ENCODE measurements around the gene CHST9.
"Not testable (repeated sequence)": the region's sequence is repeated elsewhere in the genome, so short reads cannot be mapped to it uniquely, and the experiment has no call there.

The CHST9 gene

GRCh38 chr18:26981360-26982082, 203.6 kb downstream of the CHST9 start:
- no peak for DNase-seq (ENCODE audit: low spot score)
- TF ChIP-seq, protein P1, sequence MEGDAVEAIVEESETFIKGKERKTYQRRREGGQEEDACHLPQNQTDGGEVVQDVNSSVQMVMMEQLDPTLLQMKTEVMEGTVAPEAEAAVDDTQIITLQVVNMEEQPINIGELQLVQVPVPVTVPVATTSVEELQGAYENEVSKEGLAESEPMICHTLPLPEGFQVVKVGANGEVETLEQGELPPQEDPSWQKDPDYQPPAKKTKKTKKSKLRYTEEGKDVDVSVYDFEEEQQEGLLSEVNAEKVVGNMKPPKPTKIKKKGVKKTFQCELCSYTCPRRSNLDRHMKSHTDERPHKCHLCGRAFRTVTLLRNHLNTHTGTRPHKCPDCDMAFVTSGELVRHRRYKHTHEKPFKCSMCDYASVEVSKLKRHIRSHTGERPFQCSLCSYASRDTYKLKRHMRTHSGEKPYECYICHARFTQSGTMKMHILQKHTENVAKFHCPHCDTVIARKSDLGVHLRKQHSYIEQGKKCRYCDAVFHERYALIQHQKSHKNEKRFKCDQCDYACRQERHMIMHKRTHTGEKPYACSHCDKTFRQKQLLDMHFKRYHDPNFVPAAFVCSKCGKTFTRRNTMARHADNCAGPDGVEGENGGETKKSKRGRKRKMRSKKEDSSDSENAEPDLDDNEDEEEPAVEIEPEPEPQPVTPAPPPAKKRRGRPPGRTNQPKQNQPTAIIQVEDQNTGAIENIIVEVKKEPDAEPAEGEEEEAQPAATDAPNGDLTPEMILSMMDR (IDR thresholded peaks at IDR 0.05; ENCODE audit: extremely low read depth, missing control alignments) = no peak

DNA sequence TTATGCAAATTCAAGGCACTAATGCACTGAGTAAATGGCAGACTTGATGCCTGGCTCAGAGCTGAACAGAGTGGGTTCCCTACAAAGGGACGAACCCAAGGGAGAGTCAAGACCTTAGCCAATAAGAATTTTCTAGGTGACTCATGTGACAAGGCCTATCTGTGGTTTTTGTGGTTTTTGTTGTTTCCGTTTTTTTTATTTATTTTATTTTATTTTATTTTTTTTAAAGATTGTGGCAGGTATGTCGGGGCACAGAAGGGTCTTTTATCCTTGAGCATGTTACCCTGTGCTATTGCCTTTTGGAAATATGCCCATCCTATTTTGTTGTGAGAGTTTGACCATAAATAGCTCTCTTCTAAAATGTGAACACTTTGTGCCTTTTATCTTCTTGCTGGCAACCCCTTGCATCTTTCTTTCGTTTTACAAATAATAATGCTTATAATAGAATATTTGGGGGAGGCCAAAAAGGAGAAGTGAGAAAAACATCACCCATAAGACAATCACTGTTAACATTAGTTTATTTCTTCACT, 206.2 kb downstream of the CHST9 start:
- TF ChIP-seq, protein P1 (IDR thresholded peaks at IDR 0.05; ENCODE audit: extremely low read depth, missing control alignments) = no peak
- peak; percentile 56 for DNase-seq (ENCODE audit: low spot score)

GRCh38 chr18:26977781-26978180, 207.3 kb downstream of the CHST9 start:
- TF ChIP-seq, protein P1 (IDR thresholded peaks at IDR 0.05; ENCODE audit: extremely low read depth, missing control alignments) = no peak
- no peak for DNase-seq (ENCODE audit: low spot score)

DNA sequence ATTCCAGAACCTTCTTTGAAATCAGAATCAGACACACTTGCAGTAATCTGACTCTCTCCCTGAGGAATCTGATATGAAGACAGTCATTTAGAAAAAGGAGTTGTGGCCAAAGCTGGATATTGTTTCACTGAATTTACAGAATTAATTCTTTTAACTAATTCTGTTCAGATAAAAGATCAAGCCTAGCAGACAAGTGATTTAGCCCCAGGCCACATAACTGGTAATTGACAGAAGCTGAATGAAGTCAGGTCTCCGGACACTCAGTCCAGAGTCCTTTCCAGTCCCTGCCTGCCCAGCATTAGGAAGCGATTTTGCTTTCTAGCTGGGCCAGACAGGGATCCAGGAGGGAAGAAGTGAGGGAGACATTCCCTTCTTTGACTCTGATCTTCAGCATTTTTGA, 208.9 kb downstream of the CHST9 start:
- TF ChIP-seq, protein P1 (IDR thresholded peaks at IDR 0.05; ENCODE audit: extremely low read depth, missing control alignments) = no peak
- no peak for DNase-seq (ENCODE audit: low spot score)

DNA sequence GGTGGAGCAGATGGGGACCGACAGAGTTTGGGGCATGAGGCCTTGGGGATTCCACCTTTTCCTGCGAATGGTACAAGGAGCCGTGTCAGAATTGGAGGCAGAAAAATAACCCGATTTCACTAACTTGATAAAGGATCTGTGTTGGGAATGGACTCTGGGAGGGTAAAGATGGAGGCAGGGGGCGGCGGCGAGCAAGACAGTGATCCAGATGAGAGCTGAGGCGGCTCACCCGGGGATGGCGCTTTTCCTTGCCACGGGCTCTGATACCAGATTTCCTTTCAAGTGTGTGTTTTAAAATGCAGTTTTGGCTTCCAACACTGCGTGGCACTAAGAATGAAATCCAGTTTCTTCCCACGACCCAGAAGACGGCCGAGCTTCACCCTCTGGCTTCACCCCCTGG, 212.6 kb downstream of the CHST9 start:
- DNase-seq (ENCODE audit: low spot score) = not testable (repeated sequence)

DNA sequence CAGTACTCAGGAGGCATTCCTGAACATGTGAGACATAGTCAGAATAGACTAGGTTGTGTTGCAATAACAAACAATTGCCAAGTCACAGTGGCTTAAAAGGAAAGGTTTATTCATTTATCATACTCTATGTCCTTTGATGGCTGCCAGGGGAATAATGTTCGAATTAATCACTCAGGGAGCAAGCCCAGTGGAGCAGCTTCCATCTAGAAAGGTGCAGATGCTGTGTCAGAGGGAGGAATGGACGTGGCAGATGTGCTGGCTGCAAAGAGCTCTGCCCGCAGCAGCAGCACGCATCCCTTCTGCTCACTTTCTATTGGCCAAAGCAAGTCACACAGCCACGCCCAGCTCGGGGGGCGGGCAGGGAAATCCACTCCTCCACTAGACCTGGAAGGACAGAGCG, 213.7 kb downstream of the CHST9 start:
- TF ChIP-seq, protein P1 (IDR thresholded peaks at IDR 0.05; ENCODE audit: extremely low read depth, missing control alignments) = no peak
- DNase-seq (ENCODE audit: low spot score) = no peak

DNA sequence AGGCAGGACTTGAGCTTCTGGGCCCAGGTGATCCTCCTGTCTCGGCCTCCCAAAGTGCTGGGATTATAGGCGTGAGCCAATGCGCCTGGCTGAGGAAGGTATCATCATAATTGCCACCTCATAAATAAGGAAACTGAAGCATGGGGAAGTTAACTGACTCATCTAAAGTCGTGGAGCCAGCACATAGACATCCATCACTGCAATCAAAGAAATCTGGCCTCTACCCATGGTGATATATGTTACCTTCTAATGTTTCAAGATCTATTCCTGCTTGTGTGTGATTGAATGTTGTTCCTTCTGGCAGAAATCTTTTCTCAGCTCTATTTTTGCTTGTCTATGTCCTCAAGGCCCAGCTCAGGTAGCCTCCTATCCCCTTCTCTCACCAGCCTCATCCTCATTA, 214.5 kb downstream of the CHST9 start:
- no peak for DNase-seq (ENCODE audit: low spot score)
- TF ChIP-seq, protein P1 (IDR thresholded peaks at IDR 0.05; ENCODE audit: extremely low read depth, missing control alignments) = no peak

DNA sequence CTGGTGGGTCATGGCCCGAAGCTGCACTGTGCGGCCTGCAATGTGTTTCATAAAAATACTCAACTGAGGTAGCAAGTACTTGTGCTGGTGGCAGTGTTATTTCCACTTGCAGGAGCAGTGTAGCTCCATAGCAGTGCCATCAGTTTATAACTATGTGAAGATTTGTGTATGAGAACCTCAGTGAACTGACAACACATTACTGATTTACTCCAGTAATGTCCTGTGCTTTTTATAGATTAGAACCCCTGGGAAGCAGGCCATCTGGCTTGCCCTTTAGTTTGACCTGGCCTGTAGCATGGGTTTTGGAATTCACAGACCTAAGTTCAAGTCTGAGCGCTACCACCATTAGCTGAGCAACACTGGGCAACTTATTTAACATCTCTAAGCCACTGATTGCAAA, 219.9 kb downstream of the CHST9 start:
- no peak for DNase-seq (ENCODE audit: low spot score)
- TF ChIP-seq, protein P1 (IDR thresholded peaks at IDR 0.05; ENCODE audit: extremely low read depth, missing control alignments) = no peak

Data from GM20000 (cell line).